Endometrium (tissue), 2 donors: Measurements from ENCODE around the gene SIT1.

Source experiments
- FAIRE-seq: peaks from 2 replicates; lab custom pipeline; 2012; peaks lifted over from hg19 to GRCh38; lab: Jason Lieb, UNC
- donor health status: control.
- donor health status: control.

Gene SIT1, protein sequence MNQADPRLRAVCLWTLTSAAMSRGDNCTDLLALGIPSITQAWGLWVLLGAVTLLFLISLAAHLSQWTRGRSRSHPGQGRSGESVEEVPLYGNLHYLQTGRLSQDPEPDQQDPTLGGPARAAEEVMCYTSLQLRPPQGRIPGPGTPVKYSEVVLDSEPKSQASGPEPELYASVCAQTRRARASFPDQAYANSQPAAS

DNA sequence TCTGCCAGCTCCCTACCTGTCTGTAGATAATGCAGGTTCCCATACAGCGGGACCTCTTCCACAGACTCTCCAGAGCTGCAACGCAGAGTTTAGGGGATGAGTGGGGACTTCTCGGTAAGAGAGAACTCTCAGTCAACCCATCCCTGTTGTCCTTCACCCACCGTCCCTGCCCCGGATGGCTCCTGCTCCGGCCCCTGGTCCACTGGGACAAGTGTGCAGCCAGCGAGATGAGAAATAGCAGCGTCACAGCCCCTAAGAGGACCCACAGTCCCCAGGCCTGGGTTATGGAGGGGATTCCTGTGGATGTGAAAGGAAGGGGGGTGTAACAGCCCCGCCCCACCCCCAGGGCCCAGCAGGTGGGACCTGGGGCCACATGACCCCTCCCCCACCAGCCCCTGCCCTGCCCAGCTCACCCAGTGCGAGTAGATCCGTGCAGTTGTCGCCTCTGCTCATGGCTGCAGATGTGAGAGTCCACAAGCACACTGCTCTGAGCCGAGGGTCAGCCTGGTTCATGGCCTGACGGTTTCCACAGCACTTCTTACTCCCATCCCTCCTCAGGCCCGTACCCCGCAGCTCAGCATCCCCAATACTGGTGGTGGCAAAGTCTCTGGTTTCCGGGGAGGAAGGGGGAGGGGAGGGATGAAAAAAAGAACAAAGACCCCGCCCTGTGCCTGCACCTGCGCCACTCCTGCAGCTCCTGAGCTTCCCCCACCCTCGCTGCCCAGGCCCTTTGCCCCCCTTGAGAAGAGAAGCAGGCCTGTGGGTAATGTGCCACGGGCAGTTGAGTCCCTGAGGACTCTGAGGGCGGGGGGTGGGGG, at the start of gene SIT1:
Gene SIT1, minus strand, starts transcription at position 591 of the 818 bp plus-strand sequence. Its CDS starts 78 bp downstream, at position 513.
- FAIRE-seq = no peak

DNA sequence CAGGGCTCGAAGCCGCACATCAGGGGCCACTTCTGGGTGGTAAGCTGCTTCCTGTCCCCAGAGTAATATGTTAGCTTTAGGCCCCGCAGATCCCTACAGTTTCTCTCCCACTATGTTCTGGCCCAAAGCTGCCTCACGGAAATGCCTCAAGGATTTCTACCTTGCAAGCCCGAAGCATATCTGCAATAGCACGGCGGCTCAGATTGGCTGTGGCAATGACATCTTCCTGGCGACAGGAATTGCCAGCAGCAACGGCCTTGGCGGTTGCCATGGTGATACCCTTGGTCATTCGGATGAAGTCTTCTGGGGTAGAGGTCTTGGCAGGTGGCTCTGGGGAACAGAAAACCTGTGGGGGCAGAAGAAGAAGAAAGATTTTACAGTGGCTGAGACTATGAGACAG, 49.3 kb upstream of the SIT1 start:
- FAIRE-seq = no peak

DNA sequence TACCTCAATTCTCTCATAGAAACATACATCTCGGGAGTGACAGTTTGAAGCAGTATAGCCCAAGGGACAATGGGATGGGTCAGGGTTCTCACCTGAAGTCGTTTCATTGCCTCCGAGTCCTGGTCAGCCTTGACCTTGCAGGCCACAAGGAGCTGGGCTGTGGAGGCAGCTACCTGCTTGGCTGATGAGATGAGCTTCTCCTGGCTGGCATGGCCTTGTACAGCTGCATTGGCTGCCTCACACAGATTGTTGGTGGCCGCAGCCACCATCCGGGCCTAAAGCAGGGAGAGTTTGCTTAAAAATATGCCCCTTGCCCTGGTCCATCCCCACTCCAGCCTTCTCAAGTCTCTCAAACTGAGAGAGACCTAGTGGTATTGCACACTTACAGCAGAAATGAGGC, 47.5 kb upstream of the SIT1 start:
- FAIRE-seq = no peak

DNA sequence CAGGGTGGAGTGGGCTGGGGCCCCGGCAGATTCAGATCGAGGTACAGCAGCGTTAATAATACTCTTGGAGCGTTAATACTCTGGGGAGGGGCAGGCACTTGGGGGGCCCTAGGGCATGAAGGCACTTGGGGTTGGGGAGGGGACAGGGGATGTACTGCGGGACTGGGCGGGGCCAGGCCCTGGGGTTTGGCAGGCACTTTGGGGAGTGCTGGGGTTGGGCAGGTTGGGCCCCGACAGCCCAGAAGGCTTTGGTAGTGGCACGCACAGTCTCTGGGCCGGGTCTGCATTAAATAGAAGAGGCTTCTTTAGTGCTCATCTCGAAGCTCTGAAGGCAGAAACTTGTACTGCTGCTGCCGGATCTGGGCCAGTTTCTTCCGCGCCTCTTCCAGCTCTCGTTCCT, 46.8 kb upstream of the SIT1 start:
- FAIRE-seq = no peak

DNA sequence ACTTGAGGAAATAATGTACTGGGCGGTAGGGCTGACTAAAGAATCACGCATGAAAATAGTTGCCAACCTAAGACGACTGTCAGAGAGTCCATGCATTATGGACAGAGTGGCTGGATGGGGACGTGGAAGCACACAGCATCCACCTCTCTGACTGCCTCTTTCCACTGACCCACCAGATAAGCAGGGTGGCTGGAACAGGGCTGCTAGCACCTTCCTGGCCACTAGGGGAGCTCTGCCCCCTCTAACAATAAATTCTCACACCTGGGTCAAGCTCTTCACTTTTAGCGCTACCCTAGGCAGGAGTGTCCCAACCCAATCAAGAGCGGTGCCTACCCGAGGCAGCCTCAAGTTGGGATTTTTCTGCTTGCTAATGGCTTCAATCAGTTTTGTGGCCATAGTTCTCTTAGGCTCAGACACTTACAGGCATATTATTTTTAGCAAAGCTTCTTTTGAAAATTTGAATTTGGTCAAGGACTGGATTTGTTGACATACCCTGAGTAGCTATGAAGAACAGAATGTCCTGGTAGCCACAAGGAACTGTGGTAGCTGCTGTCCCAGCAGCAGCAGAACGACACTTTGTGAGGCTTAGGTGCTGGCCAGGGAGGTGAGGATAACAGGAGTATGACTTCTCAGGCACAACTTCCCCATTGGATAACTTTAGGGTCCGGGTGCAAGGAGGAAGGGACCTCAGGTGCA, 45.9 kb upstream of the SIT1 start:
- FAIRE-seq = no peak

DNA sequence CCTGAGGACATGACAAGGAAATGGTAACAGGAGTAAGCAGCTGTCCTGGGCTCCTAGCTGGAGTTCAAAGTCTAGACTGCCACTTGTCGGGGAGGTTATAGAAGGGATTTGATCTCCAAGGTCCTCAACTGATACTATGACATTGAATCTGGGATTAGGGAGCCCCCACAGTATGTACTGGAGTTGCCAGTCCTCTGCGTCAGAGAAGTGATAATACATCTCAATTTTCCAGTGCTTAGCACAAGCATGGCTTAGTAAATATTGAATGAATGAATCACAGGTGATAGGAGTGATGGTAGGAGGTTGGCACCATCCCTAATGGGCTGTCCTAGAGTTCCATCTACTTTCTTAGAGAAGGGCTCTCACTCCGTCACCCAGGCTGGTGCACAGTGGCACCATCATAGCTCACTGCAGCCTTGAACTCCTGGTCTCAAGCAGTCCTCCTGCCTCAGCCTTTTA, 45.2 kb upstream of the SIT1 start:
- no peak for FAIRE-seq

GRCh38 chr9:35691757-35692301, 41.1 kb upstream of the SIT1 start:
- no peak for FAIRE-seq

DNA sequence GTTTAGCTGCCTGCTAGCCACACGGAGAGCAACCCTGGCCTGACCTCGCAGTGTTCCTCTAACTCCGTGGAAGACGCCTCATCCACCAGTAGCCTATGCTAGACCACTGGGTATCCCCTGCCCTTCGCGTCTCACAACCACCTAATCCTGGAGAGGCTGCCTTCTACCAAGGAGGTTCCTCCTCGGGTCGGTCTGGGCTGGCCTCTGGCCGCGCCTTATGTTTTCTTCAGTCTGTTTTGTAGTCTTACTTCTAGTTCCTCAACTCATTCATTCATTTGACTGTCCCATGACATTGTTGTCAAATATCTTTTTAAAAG, 40.6 kb upstream of the SIT1 start:
- no peak for FAIRE-seq

GRCh38 chr9:35690614-35691333, 40.0 kb upstream of the SIT1 start:
- no peak for FAIRE-seq

DNA sequence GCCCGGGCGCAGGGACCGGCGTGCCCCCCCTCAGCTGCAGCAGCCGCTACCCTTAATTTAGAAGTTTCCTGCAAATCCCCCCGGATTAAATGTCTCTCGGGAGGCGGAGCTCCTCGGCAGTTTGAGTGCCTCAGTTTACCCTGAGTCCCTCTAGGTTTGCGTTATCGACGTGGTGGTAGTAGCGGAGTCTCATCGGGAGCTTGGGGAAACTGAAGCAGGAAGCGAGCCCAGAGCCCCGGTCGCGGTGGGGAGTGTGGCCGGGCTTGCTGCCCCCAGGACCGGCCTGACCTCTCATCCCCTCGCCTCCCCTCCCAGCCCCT, 39.5 kb upstream of the SIT1 start:
- FAIRE-seq = no peak

DNA sequence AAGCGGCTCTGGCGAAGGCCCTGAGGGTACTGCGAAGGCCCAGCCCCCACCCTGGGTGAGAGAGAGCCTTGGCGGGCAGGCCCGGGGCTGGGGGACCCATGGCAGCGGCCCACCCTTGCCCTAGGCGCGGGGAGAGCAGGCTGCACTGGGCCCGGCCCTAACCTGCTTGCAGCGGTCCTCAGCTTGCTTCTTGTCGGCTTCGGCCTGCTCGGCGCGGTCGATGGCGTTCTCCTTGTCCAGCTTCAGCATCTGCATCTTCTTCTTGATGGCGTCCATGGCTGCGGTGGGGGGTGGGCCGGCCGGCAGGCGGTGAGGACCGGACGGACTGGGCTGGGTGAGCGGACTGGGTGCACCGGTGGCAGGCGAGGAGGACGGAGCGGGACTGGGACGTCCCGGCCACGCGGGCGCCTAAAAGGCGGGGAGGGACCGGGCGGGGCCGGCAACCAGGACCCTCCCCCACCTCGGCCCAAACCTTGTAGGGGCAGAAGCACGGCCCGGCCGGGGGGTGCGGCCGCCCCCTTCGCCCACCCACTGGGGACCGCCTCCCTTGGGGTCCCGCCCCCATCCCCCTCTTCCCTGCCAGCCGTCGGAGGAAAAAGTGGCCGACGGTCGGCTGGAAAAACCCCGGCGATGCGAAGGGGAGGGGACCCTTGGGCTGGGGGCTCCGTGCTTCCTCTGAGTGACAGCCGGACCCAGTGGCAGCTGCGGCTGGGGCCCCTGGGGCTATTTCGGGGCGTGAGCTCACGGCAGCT, 39.0 kb upstream of the SIT1 start, which contains the start of gene TPM2:
Gene TPM2, minus strand, starts transcription at position 384 of the 752 bp plus-strand sequence. Its CDS starts 108 bp downstream, at position 276.
- FAIRE-seq = no peak

GRCh38 chr9:35688558-35689541, 38.1 kb upstream of the SIT1 start:
- no peak for FAIRE-seq

DNA sequence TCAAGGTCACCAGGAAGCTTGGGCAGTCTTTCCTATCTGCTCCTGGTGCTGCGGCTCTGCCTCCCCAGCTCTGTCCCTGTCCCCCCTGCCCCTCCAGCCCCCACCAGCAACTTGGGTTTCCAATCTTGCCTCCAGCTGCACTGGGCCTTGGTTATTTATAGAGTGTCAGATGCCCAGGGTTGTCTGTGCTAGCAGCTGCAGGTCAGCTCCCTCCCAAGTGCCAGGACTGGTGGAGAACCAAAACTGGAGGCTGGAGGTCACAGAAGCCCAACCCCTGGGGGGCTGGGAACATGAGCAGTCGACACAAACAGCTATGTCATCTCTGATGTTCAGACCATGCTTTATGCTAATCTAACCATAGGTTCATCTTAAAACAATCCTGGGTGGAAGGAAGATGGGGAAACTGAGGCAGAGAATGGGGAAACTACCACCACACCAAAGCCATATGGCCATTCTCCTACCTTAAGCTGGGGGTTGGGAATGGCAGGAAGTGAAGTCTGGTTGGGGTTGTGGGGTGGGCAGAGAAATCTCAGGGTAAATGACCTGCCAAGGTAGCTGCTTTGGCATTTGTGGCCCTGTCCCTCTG, 37.3 kb upstream of the SIT1 start:
- FAIRE-seq = no peak

- FAIRE-seq = no peak
These were observed 36.6 kb upstream of the SIT1 start for GRCh38 chr9:35687306-35687705.

DNA sequence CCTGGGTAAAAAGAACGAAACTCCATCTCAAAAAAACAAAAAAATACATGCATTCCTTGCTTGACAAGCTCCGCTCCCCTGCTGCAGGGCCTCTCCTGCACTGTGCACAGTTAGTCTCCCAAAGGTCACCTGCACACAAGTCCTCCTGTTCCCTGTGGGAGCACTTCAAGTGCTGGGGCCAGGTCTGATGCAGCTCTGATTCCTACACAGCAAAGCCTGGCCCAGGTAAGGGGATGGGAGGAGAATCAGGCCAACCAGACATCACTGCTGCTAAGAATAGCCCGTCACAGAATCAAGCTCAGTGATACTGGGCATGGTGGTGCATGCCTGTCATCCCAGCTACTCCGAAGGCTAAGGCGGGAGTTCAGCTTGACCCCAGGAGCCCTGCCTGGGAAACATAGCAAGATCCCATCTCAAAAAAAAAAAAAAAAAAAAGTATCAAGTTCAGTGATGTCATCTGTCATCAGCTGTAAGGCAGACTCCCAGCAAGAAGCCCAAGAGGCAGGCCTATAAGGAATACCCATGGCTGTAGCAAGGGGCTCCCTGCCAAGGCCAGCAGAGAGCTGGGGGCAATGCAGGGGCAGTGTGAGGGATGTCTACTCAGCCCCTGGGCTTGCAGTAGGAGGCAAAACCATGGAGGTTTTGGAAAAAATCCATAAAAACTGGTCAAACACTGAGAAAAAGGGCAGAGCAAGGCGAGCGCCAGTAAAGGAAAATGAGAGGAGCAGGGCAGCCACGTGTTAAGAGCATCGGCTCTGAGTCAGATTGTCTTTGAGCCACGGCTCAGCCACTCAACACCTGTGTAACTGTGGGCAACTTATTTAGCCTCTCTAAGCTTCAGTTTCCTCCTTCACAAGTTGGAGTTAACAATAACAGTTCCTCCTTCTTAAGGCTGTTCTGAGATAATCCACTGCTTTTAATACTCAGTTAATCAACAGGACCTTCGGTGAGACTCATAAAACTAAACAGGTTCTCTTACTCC, 35.8 kb upstream of the SIT1 start:
- FAIRE-seq = no peak

- FAIRE-seq = no peak
These were observed 34.8 kb upstream of the SIT1 start for GRCh38 chr9:35685506-35685905.

GRCh38 chr9:35684921-35685320, 34.2 kb upstream of the SIT1 start:
- FAIRE-seq = no peak

GRCh38 chr9:35683323-35683722, 32.6 kb upstream of the SIT1 start:
- FAIRE-seq = no peak
